Right renal pelvis (tissue), 4 donors: ENCODE measurements around the gene EFCAB9. TPM values are rescaled to one million over a fixed set of nuclear protein-coding genes. Genes with fewer than 3 reads are reported as not detected.

Experiments used
- DNase-seq, 4 donors: peaks; one replicate each; pipeline ENCODE4 v3.0.0-alpha.2; 2013; ENCODE audit warnings: low read depth in 4 of 4, low spot score in 3 of 4, missing footprints in 1 of 4
- polyA plus RNA-seq, 4 donors: library from polyadenylated mRNA; unstranded; fragments of 120-200 nt; gene quantifications; one replicate each; pipeline ENCODE4 v1.2.1, GENCODE V29; 2013; ENCODE audit not compliant: insufficient read length in 4 of 4

EFCAB9 gene
- polyA plus RNA-seq, 4 donors, result not detected

DNA sequence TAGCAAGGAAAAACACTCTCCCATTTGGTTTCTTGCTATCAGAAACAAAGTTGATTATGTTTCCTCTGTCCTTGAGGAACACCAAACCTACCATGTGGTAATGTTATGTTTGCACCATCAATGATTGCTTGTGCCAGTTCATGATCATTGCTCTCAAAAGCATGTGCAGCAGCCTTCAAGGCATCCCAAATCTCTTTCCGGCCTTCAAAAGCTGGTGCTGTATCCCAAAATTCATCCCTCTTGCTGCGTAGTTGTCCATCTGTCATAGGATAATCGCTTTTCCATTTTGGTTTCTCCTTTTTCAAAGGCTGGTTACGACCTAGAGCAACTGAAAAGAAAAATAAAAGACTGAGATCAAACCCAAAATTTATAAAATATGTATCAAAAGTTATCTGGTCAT is 40.1 kb downstream of the EFCAB9 start:
- DNase-seq, result no peak

DNA sequence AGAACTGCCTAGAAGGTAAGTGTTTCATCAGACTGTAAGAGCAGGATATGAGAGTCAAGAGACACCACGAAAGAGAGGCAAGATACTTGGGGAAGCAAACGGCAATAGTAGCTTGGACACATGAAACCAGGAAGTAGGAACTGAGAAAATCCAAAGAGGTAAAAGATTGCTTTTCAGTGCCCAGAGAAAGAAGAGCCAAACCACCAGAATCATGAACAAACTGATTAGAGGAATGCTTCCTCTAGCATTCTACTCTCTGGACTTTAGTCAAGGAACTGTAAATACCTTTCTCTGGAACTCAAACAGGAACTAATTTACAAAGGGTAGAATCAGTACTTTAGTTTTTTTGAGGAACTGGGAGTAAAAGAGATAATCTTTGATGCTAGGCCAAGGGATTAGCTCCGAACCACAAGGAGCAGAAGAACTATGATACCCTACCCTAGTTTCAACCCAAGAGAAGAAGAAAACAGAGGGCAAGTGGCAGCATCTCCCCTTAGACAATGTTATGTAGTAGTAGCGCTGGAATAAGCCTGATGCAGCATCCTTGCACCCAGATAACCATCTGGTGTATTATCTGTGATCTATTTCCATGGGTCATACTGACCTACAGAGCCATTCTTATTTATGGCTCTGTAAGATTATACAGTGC is 41.3 kb downstream of the EFCAB9 start:
- no peak for DNase-seq

DNA sequence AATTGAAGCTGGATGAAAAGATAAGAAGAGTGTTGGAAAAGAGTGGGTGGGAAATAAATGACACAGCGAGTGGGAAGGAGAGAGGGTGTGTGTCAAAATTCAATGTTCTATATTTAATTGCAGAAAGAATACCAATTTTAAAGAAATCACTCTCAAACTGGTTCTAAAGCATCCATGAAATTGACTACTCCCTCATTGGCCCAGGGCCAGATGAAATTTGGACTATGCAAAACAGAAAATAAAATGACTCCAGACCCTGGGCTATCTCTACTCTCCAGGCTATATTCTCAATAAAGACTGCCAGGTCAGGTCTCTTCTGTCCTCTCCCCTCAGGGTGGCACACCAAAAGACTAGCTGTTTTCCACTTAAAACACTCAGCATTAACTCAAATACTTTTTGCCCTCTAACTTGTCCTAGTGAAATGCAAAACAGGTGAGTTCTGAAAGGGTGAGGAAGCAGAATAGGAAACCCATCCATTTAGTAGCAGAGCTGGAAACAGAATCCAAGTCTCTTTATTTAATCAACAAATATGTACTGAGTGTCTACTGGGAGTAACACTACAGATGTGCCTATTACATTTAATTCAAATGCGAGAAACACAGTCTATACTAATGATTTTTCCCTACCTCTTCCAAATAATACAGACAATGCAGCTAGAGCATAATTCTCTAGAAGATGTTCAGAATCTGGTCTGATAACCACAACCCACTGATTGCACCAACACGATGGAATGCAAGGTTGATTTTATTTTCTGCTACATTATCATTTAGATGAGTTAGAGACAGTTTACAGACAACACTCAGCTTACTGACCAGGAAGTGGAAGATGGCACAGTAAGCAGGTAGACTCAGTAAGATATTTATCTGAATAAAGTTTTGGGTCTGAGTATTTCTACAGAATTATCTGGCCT is 42.1 kb downstream of the EFCAB9 start:
- no peak for DNase-seq

DNA sequence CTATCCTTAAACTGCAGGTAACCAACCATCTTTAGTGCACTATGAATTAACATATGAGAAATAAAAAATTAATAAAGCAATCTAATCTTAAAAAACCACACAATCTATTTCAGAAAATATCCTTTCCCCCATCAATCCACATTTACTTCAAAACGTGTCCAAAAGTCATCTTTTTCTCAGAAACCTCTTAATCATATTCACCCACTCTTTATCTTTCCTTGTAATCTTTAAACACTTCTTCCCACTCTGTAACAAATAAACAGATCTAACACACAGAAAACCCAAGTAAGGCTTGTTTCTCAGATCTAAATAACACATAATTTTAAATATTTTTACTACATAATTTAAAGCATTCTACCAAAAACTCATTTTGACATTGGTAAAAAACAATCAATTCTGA is 44.4 kb downstream of the EFCAB9 start:
- no peak for DNase-seq

DNA sequence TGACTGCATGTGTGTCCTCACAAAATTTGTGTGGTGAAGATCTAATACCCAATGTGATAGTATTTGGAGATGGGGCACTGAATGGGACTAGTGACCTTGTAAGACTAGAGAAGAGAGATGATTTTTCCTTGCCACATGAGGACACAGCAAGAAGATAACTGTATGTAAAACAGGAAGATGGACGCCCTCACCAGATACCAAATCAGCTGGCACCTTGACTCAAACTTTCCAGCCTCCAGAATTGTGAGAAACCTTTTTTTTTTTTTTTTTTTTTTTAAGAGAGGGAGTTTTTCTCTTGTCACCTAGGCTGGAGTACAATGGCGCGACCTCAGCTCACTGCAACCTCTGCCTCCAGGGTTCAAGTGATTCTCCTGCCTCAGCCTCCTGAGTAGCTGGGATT is 49.3 kb downstream of the EFCAB9 start:
- DNase-seq, result no peak

DNA sequence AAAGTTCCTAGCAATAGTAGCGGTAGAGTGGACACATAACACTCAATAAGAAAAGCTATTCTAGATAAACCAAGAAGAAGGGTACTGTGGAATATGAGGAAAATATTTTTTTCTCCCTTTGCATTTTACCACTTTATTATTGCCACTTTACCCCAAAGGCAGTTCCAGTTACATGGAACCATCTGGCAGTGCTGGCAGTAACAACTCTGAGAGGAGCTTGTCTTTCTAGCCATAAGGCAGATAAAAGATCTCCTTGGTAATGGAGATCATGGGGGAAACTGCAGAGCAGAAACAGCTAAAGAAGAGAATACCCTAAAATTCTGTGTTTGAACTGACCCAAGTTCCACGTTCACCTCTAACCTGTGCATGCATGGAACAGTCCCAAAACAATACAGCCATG is 51.1 kb downstream of the EFCAB9 start:
- no peak for DNase-seq

DNA sequence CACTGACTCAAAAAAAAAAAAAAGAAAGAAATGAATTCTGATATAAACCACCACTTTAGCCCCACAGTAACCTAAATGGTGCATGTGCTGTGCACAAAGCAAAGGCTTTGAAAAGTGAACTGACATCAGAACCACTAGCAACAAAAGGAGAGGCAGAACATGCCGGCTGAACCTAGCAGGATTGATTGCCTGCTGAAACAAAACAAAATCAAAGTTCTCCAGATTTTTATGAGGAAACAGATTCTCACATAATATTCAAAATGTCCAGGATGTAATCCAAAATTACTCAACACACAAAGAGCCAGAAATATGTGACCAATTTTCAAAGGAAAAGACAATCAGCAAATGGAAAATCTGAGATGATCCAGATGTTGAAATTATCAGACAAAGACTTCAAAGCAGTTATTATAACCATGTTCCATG is 51.7 kb downstream of the EFCAB9 start:
- no peak for DNase-seq

DNA sequence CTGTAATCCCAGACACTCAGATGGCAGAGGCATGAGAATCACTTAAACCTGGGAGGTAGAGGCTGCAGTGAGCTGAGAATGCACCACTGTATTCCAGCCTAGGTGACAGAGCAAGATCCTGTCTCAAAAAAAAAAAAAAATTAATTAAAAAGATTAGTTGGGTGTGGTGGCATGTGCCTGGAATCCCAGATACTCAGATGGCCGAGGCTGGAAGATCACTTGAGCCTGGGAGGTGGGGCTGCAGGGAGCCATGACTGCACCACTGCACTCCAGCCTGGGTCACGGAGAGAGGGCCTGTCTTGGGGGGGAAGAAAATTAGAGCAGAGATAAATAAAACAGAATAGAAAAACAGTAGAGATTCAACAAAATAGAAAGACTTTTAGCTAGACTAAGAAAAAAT is 54.7 kb downstream of the EFCAB9 start:
- DNase-seq, result no peak

DNA sequence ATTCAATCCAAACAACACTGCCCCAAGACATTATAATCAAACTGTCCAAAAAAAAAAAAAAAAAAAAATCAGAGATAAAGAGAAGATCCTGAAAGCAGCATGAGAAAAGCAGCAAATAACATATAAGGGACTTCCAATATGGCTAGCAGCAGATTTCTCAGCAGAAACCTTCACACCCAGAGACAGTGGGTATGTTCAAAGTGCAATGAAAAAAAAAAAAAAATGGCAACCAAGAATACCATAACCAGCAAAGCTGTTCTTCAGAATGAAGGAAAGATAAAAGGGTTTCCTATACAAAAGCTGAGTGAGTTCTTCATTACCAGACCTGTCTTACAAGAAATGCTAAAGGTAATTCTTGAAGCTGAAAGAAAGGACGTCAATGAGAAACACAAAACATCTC is 57.4 kb downstream of the EFCAB9 start:
- no peak for DNase-seq

DNA sequence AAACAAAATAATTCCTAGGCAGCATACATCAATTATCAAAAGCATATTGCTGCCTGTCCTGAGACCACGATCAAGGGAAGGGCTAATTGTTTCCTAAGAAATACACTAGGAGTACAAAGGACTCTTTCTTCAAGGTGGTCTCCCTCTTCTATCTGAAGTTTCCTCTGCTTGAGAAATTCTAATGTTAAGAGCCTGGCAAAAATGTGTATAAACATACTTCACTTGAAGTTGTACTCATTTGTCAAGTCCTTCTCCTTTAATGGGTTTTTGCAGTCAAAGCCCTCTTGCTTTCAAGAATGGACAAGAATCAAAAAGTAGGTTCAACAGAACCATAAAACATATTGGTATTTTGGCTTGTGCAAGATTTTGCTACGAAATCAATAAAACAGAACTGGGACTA is 58.5 kb downstream of the EFCAB9 start:
- DNase-seq, result no peak

Other genes starting within 250 kb of the EFCAB9 start
- gene FBXW11, start 187.5 kb upstream of the EFCAB9 start, polyA plus RNA-seq, result 10 to 100 TPM; 51.3 to 66.4 (median 65.4) TPM
- 10 to 100 TPM; 15.3 to 19.1 (median 16.1) TPM for gene STK10, start 5.9 kb upstream of the EFCAB9 start, polyA plus RNA-seq
- gene UBTD2, start 89.6 kb downstream of the EFCAB9 start, polyA plus RNA-seq, result 10 to 100 TPM; 68.5 to 85.5 (median 83.9) TPM